ENCODE data around the gene SSRP1. TPM values are rescaled to one million over a fixed set of nuclear protein-coding genes. Genes with fewer than 3 reads are reported as not detected.

SSRP1 gene
- total RNA-seq, 4 donors from 2014 or later: 70.0 to 86.5 (median 78.1) TPM

DNA sequence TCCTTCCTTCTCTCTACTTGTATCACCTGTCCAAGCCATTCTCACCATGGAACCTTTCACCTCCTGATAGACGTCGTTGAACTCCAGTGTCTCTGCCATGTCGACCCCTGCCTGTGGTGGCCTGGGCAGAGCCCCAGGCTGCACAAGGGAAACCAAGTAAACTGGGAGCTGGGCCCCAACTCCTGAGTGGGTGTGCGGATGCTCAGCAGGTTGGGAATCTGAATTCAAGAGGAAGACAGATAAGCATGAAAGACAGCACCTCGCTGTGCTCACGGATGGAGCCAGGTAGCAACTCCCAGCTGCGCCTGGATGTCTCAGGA lies 709 bp downstream of the SSRP1 start:
- Histone ChIP-seq H3K36me3 (peaks cover 25 to 34% of the 10 kb centered on the region in 2 donors), H3K27ac (peak overlapping the region; percentile 89 to 90 (median 89)), H3K27me3 (no peaks in the 10 kb centered on the region), H3K9me3 (no peaks in the 10 kb centered on the region), H3K4me3 (replicated peaks in 1 of 3) (peak overlapping the region; percentile 91 to 98 (median 93)), H3K4me1 (peaks cover 4 to 16% of the 10 kb centered on the region in 2 donors)
- 3 to 6% methylated on average over 7 of the region's 7 CpGs for WGBS, 2 donors
- TF ChIP-seq POLR2A (IDR thresholded peaks at IDR 0.05): no peak
- TF ChIP-seq, protein P1, sequence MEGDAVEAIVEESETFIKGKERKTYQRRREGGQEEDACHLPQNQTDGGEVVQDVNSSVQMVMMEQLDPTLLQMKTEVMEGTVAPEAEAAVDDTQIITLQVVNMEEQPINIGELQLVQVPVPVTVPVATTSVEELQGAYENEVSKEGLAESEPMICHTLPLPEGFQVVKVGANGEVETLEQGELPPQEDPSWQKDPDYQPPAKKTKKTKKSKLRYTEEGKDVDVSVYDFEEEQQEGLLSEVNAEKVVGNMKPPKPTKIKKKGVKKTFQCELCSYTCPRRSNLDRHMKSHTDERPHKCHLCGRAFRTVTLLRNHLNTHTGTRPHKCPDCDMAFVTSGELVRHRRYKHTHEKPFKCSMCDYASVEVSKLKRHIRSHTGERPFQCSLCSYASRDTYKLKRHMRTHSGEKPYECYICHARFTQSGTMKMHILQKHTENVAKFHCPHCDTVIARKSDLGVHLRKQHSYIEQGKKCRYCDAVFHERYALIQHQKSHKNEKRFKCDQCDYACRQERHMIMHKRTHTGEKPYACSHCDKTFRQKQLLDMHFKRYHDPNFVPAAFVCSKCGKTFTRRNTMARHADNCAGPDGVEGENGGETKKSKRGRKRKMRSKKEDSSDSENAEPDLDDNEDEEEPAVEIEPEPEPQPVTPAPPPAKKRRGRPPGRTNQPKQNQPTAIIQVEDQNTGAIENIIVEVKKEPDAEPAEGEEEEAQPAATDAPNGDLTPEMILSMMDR (IDR thresholded peaks at IDR 0.05): no peak
- intact Hi-C loops (cut with DNase I): no loop called here
- no peak for DNase-seq

DNA sequence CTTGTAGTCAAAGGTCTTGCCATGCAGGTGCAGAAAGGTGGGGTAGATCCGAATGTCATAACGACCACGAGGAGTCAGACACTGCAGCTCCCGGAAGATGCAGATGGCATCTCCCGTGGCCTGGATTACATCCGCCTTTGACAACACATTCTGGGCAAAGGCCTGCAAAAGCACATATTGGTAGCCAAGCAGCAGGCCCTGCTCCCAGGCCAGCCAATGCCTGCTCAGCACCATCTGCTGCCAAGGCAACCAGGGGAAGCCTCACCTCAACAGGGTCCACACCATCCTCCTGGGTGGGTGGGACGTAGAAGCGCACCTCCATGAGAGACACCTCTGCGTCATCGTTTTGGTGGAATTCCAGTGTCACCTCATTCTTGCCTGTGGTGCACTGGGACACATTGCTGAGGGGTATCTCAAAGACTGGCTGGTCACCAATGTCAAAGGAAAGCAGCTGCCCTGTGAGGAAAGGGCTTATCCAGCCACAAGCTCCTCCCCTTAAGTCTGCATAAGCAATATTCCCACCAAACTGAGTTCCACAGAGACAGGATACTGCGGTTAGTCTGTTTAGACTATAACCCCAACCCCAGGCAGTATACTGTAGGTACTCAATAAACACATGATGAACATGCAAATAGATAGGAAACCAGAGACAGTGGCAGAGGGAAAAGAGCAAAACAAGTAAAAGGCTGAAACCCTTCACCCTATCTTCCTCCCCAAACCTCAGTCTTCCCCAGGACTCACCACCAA lies 2.8 kb downstream of the SSRP1 start:
- intact Hi-C loops (cut with DNase I): no loop called here
- no peak for DNase-seq
- peaks cover 41 to 51% of the 10 kb centered on the region in 2 donors for H3K36me3 ChIP-seq
- no peak for TF ChIP-seq POLR2A (IDR thresholded peaks at IDR 0.05)
- TF ChIP-seq, protein P1 (IDR thresholded peaks at IDR 0.05): no peak
- H3K4me1 ChIP-seq: peaks cover 4 to 16% of the 10 kb centered on the region in 2 donors
- H3K27me3 ChIP-seq: no peaks in the 10 kb centered on the region
- H3K4me3 ChIP-seq (replicated peaks in 1 of 3): no peak overlapping the region
- no peak overlapping the region for H3K27ac ChIP-seq
- 94 to 97% methylated on average over 11 of the region's 11 CpGs for WGBS, 2 donors
- no peaks in the 10 kb centered on the region for H3K9me3 ChIP-seq

DNA sequence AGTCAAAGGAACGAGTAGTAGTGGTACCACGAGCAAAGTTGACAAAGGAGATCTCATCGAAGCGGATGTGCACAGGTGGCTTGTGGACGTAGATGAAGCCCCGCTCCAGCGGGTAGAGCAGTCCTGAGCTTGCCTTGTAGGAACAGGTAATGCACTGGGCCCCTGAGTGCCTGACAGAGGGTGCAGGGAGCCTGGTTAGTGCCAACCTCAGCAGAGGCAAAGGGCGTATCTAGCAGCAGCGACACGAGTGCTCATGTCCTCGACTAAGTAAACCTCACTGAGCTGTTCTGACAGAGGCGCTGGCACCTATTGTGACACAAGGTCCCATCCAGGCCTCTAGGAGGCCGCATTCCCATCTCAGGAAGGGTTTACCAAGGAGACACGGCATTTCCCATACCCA lies 4.0 kb downstream of the SSRP1 start:
- TF ChIP-seq, protein P1 (IDR thresholded peaks at IDR 0.05): no peak
- no peak for TF ChIP-seq POLR2A (IDR thresholded peaks at IDR 0.05)
- Histone ChIP-seq H3K9me3 (no peaks in the 10 kb centered on the region), H3K27me3 (no peaks in the 10 kb centered on the region), H3K36me3 (peaks cover 48 to 63% of the 10 kb centered on the region in 2 donors), H3K4me1 (peaks cover 6 to 17% of the 10 kb centered on the region in 2 donors), H3K27ac (no peak overlapping the region), H3K4me3 (replicated peaks in 1 of 3) (no peak overlapping the region)
- DNase-seq: no peak
- intact Hi-C loops (cut with DNase I): no loop called here
- WGBS, 2 donors: 92 to 93% methylated on average over 14 of the region's 14 CpGs

DNA sequence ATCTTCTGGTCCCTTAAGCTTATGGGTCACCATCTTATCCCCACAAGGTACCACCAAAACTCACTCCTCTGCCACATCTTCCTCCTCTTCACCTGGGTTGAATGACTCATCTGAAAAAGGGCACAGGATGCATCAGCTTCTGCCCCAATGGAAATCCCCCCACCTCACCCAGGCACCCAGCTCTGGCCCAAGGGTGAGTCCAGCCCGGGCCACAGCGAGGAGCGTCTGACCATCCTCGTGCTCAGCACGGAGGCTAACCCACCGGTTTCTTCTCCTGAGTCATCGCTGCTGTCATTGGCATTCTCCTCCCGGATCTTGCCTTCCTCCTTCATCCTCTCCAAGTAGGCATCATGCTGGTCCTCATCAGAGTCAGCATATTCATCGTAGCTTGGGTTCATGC lies 5.7 kb downstream of the SSRP1 start:
- Histone ChIP-seq H3K4me3 (replicated peaks in 1 of 3) (no peak overlapping the region), H3K9me3 (no peaks in the 10 kb centered on the region), H3K4me1 (peaks cover 21 to 27% of the 10 kb centered on the region in 2 donors), H3K27ac (no peak overlapping the region), H3K27me3 (no peaks in the 10 kb centered on the region), H3K36me3 (peaks cover 51 to 65% of the 10 kb centered on the region in 2 donors)
- TF ChIP-seq POLR2A (IDR thresholded peaks at IDR 0.05): no peak
- TF ChIP-seq, protein P1 (IDR thresholded peaks at IDR 0.05): no peak
- 96 to 97% methylated on average over 9 of the region's 9 CpGs for WGBS, 2 donors
- intact Hi-C loops (cut with DNase I): no loop called here
- no peak for DNase-seq

DNA sequence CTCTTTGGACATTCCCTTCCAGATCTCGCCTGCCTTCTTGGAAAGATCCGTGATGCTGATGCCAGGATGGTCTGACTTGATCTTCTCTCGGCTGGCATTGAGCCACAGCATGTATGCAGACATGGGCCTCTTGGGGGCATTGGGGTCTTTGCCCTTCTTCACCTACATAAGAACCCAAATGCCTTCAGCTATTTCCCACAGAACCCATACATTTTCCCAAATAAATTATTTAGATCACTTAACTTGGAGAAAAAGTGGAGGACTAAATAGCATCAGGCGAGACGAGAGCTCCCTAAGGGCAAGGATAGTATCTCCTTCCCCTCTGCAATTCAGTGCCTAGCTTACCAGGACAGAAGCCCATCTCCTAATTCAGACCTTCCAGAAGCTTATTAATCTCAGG lies 8.0 kb downstream of the SSRP1 start:
- Histone ChIP-seq H3K9me3 (no peaks in the 10 kb centered on the region), H3K36me3 (peaks cover 51 to 58% of the 10 kb centered on the region in 2 donors), H3K4me1 (peaks cover 26 to 31% of the 10 kb centered on the region in 2 donors), H3K27me3 (no peaks in the 10 kb centered on the region), H3K27ac (peak overlapping the region in 2 of 3 donors; percentile 97 to 99), H3K4me3 (replicated peaks in 1 of 3) (no peak overlapping the region)
- no peak for DNase-seq
- TF ChIP-seq, protein P1 (IDR thresholded peaks at IDR 0.05): no peak
- no peak for TF ChIP-seq POLR2A (IDR thresholded peaks at IDR 0.05)
- WGBS, 2 donors: 96 to 97% methylated on average over 5 of the region's 5 CpGs
- intact Hi-C loops (cut with DNase I): no loop called here

All from thyroid gland (tissue), 4 donors.